Natural killer cell (primary cell): ENCODE measurements around the gene ANKRD13A. TPM values are rescaled to one million over a fixed set of nuclear protein-coding genes. Genes with fewer than 3 reads are reported as not detected.

Experiments
- ATAC-seq, 3 donors: fragments of 150-1000 bp in 2 of 3; fragments of 200-7000 bp in 1 of 3; cut with Tn5 transposase; 1 replicate in 1 of 3; 2 replicates in 2 of 3; pipeline ENCODE4 v1.10.0; 2021; ENCODE audit warnings: mild to moderate bottlenecking in 2 of 3, moderate library complexity in 2 of 3
- DNase-seq, 2 donors: peaks; one replicate each; pipeline versions ENCODE4 v3.0.0 to v3.0.0-alpha.2; 2013 to 2021; ENCODE audit warnings: mixed read lengths in 1 of 2
- H3K27ac ChIP-seq: one replicate; pipeline ENCODE4 v1.5.1; 2013; ENCODE audit warnings: mild to moderate bottlenecking, low read length
- H3K27me3 ChIP-seq: one replicate; pipeline ENCODE4 v1.6.1; 2013; ENCODE audit warnings: low read length; ENCODE audit not compliant: control insufficient read depth, insufficient read depth
- H3K36me3 ChIP-seq: one replicate; pipeline ENCODE4 v1.6.1; 2013; ENCODE audit warnings: low read length; ENCODE audit not compliant: control insufficient read depth, insufficient read depth
- H3K4me1 ChIP-seq: one replicate; pipeline ENCODE4 v1.6.1; 2013; ENCODE audit warnings: low read length; ENCODE audit not compliant: control insufficient read depth, insufficient read depth
- H3K4me3 ChIP-seq: one replicate; pipeline ENCODE4 v1.5.1; 2013; ENCODE audit warnings: low read length
- H3K9me3 ChIP-seq: one replicate; pipeline ENCODE4 v1.6.1; 2013; ENCODE audit warnings: low read length; ENCODE audit not compliant: control insufficient read depth, insufficient read depth
- H3K27ac Mint-ChIP-seq, 2 donors: one replicate each; pipeline ENCODE4 v1.8.0; 2022; ENCODE audit warnings: mild to moderate bottlenecking in 2 of 2, mixed read lengths in 2 of 2, moderate library complexity in 1 of 2
- H3K27me3 Mint-ChIP-seq, 2 donors: one replicate each; pipeline ENCODE4 v1.8.0; 2022; ENCODE audit warnings: low read depth in 2 of 2, mixed read lengths in 2 of 2
- H3K36me3 Mint-ChIP-seq: one replicate; pipeline ENCODE4 v1.8.0; 2022; ENCODE audit warnings: mixed read lengths
- H3K4me1 Mint-ChIP-seq, 2 donors: one replicate each; pipeline ENCODE4 v1.8.0; 2022; ENCODE audit warnings: mixed read lengths in 2 of 2
- H3K4me3 Mint-ChIP-seq: one replicate; pipeline ENCODE4 v1.8.0; 2022; ENCODE audit warnings: mild to moderate bottlenecking, moderate library complexity, mixed read lengths
- H3K9me3 Mint-ChIP-seq, 2 donors: one replicate each; pipeline ENCODE4 v1.8.0; 2022; ENCODE audit warnings: mixed read lengths in 2 of 2
- CTCF ChIP-seq: fragments of 200-600 bp; IDR thresholded peaks from one replicate; pipeline ENCODE4 v1.8.0; 2022; ENCODE audit warnings: antibody characterized with exemption
- WGBS: methylation state at CpG from one replicate; pipeline ENCODE4 v1.1.7; 2013; ENCODE audit warnings: missing lambda C conversion rate; ENCODE audit not compliant: insufficient coverage; 5-methylcytosine and 5-hydroxymethylcytosine counted together
- intact Hi-C: fragments of 100-400 bp; cut with micrococcal nuclease; formaldehyde crosslinking; loops from one replicate; pipeline ENCODE4 v1.14.2; 2022
- total RNA-seq, 4 donors: library from RNA; stranded (reverse); fragments of 120-200 nt in 1 of 4; gene quantifications; one replicate each; pipeline versions ENCODE4 v1.2.3 to v1.2.4, GENCODE V29; 2013 to 2022

Gene ANKRD13A
- total RNA-seq, 3 donors from 2014 or later (not counting 1 experiment from before 2014, with no cell fraction given) = 74.9 to 93.6 (median 90.7) TPM

- H3K36me3 Mint-ChIP-seq = no peaks in the 10 kb centered on the region
- H3K9me3 Mint-ChIP-seq = peaks cover 2 to 3% of the 10 kb centered on the region in 2 donors
- H3K36me3 ChIP-seq = no peaks in the 10 kb centered on the region
- intact Hi-C loops = no loop called here
- H3K4me1 Mint-ChIP-seq = peaks cover 23 to 31% of the 10 kb centered on the region in 2 donors
- H3K4me3 Mint-ChIP-seq = no peak overlapping the region
- H3K9me3 ChIP-seq = no peaks in the 10 kb centered on the region
- no peak for TF ChIP-seq CTCF
- no peak overlapping the region for H3K4me3 ChIP-seq
- 93% methylated on average over 3 of the region's 4 CpGs for WGBS
- peaks cover 33% of the 10 kb centered on the region for H3K4me1 ChIP-seq
- H3K27ac ChIP-seq = no peak overlapping the region
- H3K27me3 Mint-ChIP-seq = peaks cover 0 to 2% of the 10 kb centered on the region in 2 donors
- no peak for DNase-seq
- peak overlapping the region in 1 of 2 donors; percentile 95 for H3K27ac Mint-ChIP-seq
- no peaks in the 10 kb centered on the region for H3K27me3 ChIP-seq
- no peak for ATAC-seq
These were observed 78.6 kb downstream of the ANKRD13A start for GRCh38 chr12:110077800-110078199.

- TF ChIP-seq CTCF = no peak
- H3K4me3 Mint-ChIP-seq = peak overlapping the region; percentile 85
- WGBS = 50% methylated on average over 24 of the region's 24 CpGs
- H3K36me3 ChIP-seq = no peaks in the 10 kb centered on the region
- peaks cover 24% of the 10 kb centered on the region for H3K4me1 ChIP-seq
- intact Hi-C loops = loop anchor here (1.0 kb wide), 3 partner anchors 31 to 324 kb away; partner anchors contain the start of genes ANAPC7, C12orf76 and IFT81
- H3K27me3 Mint-ChIP-seq = no peaks in the 10 kb centered on the region
- H3K27ac ChIP-seq = peak overlapping the region; percentile 92
- H3K27ac Mint-ChIP-seq = peak overlapping the region; percentile 92 to 95
- no peaks in the 10 kb centered on the region for H3K9me3 ChIP-seq
- H3K4me1 Mint-ChIP-seq = peaks cover 15 to 21% of the 10 kb centered on the region in 2 donors
- DNase-seq (peak; percentile 72 to 88), ATAC-seq (peak; percentile 90 to 91 (median 90))
- H3K27me3 ChIP-seq = no peaks in the 10 kb centered on the region
- peak overlapping the region; percentile 42 for H3K4me3 ChIP-seq
- no peaks in the 10 kb centered on the region for H3K36me3 Mint-ChIP-seq
- peaks cover 2 to 3% of the 10 kb centered on the region in 2 donors for H3K9me3 Mint-ChIP-seq
These were observed 80.5 kb downstream of the ANKRD13A start for GRCh38 chr12:110079477-110080400.

- intact Hi-C loops = no loop called here
- H3K4me1 Mint-ChIP-seq = peaks cover 15 to 21% of the 10 kb centered on the region in 2 donors
- H3K36me3 ChIP-seq = no peaks in the 10 kb centered on the region
- no peak for DNase-seq
- no peaks in the 10 kb centered on the region for H3K27me3 Mint-ChIP-seq
- H3K27me3 ChIP-seq = no peaks in the 10 kb centered on the region
- no peak for ATAC-seq
- no peak for TF ChIP-seq CTCF
- H3K27ac ChIP-seq = no peak overlapping the region
- H3K9me3 Mint-ChIP-seq = peaks cover 2 to 3% of the 10 kb centered on the region in 2 donors
- H3K4me1 ChIP-seq = peaks cover 24% of the 10 kb centered on the region
- no peaks in the 10 kb centered on the region for H3K9me3 ChIP-seq
- H3K27ac Mint-ChIP-seq = peak overlapping the region; percentile 92 to 95
- no peaks in the 10 kb centered on the region for H3K36me3 Mint-ChIP-seq
- H3K4me3 ChIP-seq = no peak overlapping the region
- WGBS = 87% methylated on average over 7 of the region's 7 CpGs
- peak overlapping the region; percentile 11 for H3K4me3 Mint-ChIP-seq
These were observed 81.2 kb downstream of the ANKRD13A start for GRCh38 chr12:110080410-110080809.
